GM19328 (cell line): Measurements from ENCODE around the gene DNAJC16.
"Not testable (repeated sequence)": the region's sequence is repeated elsewhere in the genome, so short reads cannot be mapped to it uniquely, and the experiment has no call there.

Source experiments
- ATAC-seq: cut with Tn5 transposase; IDR thresholded peaks from one replicate; pipeline ENCODE4 v1.9.1; 2021; ENCODE audit warnings: mild to moderate bottlenecking, moderate library complexity; ENCODE audit not compliant: unreplicated experiment

DNAJC16 gene

GRCh38 chr1:15526490-15527339, at the start of gene DNAJC16:
Gene DNAJC16, plus strand, starts transcription at chr1:15526848. Its CDS starts 2,258 bp downstream, at chr1:15529106.
- peak; percentile 54 for ATAC-seq

GRCh38 chr1:15476927-15477326, 49.7 kb upstream of the DNAJC16 start:
- no peak for ATAC-seq

GRCh38 chr1:15477646-15478212, 48.9 kb upstream of the DNAJC16 start:
- no peak for ATAC-seq

GRCh38 chr1:15479654-15480347, 46.8 kb upstream of the DNAJC16 start:
- no peak for ATAC-seq

GRCh38 chr1:15482455-15482854, 44.2 kb upstream of the DNAJC16 start:
- ATAC-seq, result not testable (repeated sequence)

- not testable (repeated sequence) for ATAC-seq
These were observed 43.6 kb upstream of the DNAJC16 start for GRCh38 chr1:15482983-15483543.

- ATAC-seq, result no peak
These were observed 42.7 kb upstream of the DNAJC16 start for GRCh38 chr1:15483971-15484370.

GRCh38 chr1:15484443-15484842, 42.2 kb upstream of the DNAJC16 start:
- ATAC-seq, result not testable (repeated sequence)

- ATAC-seq, result no peak
These were observed 41.0 kb upstream of the DNAJC16 start for GRCh38 chr1:15485636-15486035.

GRCh38 chr1:15486844-15487610, 39.6 kb upstream of the DNAJC16 start:
- not testable (repeated sequence) for ATAC-seq

- no peak for ATAC-seq
These were observed 38.3 kb upstream of the DNAJC16 start for GRCh38 chr1:15488371-15488770.

- ATAC-seq, result no peak
These were observed 37.5 kb upstream of the DNAJC16 start for GRCh38 chr1:15489052-15489736.

- not testable (repeated sequence) for ATAC-seq
These were observed 35.6 kb upstream of the DNAJC16 start for GRCh38 chr1:15491010-15491409.

- ATAC-seq, result no peak
These were observed 34.1 kb upstream of the DNAJC16 start for GRCh38 chr1:15492596-15492995.

GRCh38 chr1:15493869-15494390, 32.7 kb upstream of the DNAJC16 start:
- ATAC-seq, result no peak

- ATAC-seq, result no peak
These were observed 26.2 kb upstream of the DNAJC16 start for GRCh38 chr1:15500184-15501178.

- no peak for ATAC-seq
These were observed 25.2 kb upstream of the DNAJC16 start for GRCh38 chr1:15501208-15502032.

- ATAC-seq, result no peak
These were observed 22.2 kb upstream of the DNAJC16 start for GRCh38 chr1:15504436-15504835.
